EL (cell line): ENCODE measurements around the gene CCDC3.
"Not testable (repeated sequence)": the region's sequence is repeated elsewhere in the genome, so short reads cannot be mapped to it uniquely, and the experiment has no call there.

Experiments
- DNase-seq: peaks from one replicate; pipeline ENCODE4 v3.0.0-alpha.2; 2016

Gene CCDC3

GRCh38 chr10:12999849-13000248 lies 1.7 kb downstream of the CCDC3 start:
- no peak for DNase-seq

GRCh38 chr10:12995425-12995861 lies 6.1 kb downstream of the CCDC3 start:
- no peak for DNase-seq

GRCh38 chr10:12993595-12993994 lies 7.9 kb downstream of the CCDC3 start:
- DNase-seq: no peak

GRCh38 chr10:12985347-12985746 lies 16.2 kb downstream of the CCDC3 start:
- DNase-seq: no peak

- DNase-seq: peak; percentile 25
Observed at GRCh38 chr10:12984165-12984747, 17.3 kb downstream of the CCDC3 start.

GRCh38 chr10:12983568-12983967 lies 17.9 kb downstream of the CCDC3 start:
- DNase-seq: not testable (repeated sequence)

GRCh38 chr10:12981570-12981969 lies 19.9 kb downstream of the CCDC3 start:
- DNase-seq: peak; percentile 39

- no peak for DNase-seq
Observed at GRCh38 chr10:12980713-12981306, 20.7 kb downstream of the CCDC3 start.

- no peak for DNase-seq
Observed at GRCh38 chr10:12980102-12980661, 21.3 kb downstream of the CCDC3 start.

- no peak for DNase-seq
Observed at GRCh38 chr10:12978891-12979290, 22.6 kb downstream of the CCDC3 start.

- DNase-seq: no peak
Observed at GRCh38 chr10:12975906-12976305, 25.6 kb downstream of the CCDC3 start.

- DNase-seq: no peak
Observed at GRCh38 chr10:12975266-12975665, 26.2 kb downstream of the CCDC3 start.

GRCh38 chr10:12974491-12975199 lies 26.9 kb downstream of the CCDC3 start:
- no peak for DNase-seq

GRCh38 chr10:12974078-12974477 lies 27.4 kb downstream of the CCDC3 start:
- no peak for DNase-seq

GRCh38 chr10:12973149-12973718 lies 28.3 kb downstream of the CCDC3 start:
- DNase-seq: no peak

GRCh38 chr10:12972146-12972545 lies 29.4 kb downstream of the CCDC3 start:
- no peak for DNase-seq

- DNase-seq: no peak
Observed at GRCh38 chr10:12971001-12971788, 30.3 kb downstream of the CCDC3 start.

- DNase-seq: no peak
Observed at GRCh38 chr10:12969951-12970350, 31.6 kb downstream of the CCDC3 start.

- DNase-seq: no peak
Observed at GRCh38 chr10:12966067-12966466, 35.4 kb downstream of the CCDC3 start.

- peak; percentile 15 for DNase-seq
Observed at GRCh38 chr10:12965571-12965970, 35.9 kb downstream of the CCDC3 start.

GRCh38 chr10:12962556-12962955 lies 39.0 kb downstream of the CCDC3 start:
- DNase-seq: no peak

GRCh38 chr10:12961416-12962205 lies 39.9 kb downstream of the CCDC3 start:
- DNase-seq: no peak
